GM21447 (cell line): ENCODE results near the gene SENP6.
"Not testable (repeated sequence)": the region's sequence is repeated elsewhere in the genome, so short reads cannot be mapped to it uniquely, and the experiment has no call there.

ENCODE experiments used
- ATAC-seq: cut with Tn5 transposase; IDR thresholded peaks from one replicate; pipeline ENCODE4 v1.9.1; 2021; ENCODE audit not compliant: unreplicated experiment

Gene SENP6

GRCh38 chr6:75642311-75642710 is 40.6 kb downstream of the SENP6 start:
- ATAC-seq, result no peak

DNA sequence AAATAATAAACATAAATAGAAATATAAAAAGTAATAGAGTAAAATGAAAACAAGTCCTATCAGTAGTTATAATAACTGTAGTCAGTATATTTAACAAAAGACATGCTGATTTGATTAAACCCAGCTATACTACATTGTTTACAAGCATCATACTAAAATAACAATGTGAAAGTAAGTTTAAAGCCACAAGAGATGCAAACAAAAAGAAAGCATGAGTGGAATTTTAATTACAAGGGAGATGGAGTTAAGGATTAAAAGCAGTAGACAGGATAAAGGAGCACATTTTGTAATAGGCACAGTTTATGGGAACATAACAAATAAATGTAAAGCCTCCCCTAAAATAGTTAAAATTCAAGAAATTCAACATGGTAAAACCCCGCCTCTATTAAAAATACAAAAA is 41.5 kb downstream of the SENP6 start:
- ATAC-seq, result no peak

GRCh38 chr6:75656479-75656878 is 54.8 kb downstream of the SENP6 start:
- ATAC-seq, result peak; percentile 65

DNA sequence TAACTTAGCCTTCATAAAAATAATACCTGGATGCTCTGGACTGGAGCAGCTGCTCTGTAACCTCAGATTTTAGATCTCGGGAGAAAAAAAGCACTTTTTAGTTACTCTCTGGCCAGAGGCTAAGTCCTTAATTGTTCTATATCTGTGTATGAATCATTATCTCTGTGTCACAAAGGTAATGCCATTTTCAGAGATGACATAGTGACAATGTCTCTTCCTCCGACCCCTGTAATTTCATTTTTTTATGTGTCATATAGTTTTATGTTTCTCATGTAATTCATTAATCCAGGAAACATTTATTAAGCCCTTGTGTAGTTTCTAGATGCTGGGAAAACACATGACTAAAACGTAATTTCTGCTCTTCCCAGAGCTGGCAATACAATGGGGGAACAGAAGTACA is 55.6 kb downstream of the SENP6 start:
- no peak for ATAC-seq

- no peak for ATAC-seq
Measured at GRCh38 chr6:75666592-75666991, 64.9 kb downstream of the SENP6 start.

- no peak for ATAC-seq
Measured at GRCh38 chr6:75673884-75674283, 72.2 kb downstream of the SENP6 start.

DNA sequence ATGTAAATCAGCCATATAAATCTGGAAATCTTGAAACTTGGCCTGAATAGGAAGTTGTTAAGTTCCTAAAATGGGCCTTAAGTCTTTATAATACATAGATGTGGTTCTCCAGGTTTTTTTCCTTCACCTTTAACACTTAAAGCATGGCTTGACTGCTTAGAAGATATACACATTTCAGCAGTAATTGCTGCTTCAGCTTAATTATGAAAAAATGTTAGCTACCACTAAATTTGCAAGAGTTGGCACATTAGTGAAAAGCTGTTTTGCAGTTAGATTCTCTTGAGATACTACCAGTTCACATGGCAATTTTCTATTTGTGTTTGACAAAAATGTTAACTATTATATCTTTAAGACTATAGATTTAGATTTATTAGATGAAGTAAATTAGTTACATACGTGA is 74.7 kb downstream of the SENP6 start:
- ATAC-seq, result no peak

GRCh38 chr6:75682548-75682947 is 80.9 kb downstream of the SENP6 start:
- ATAC-seq, result not testable (repeated sequence)

- ATAC-seq, result not testable (repeated sequence)
Measured at GRCh38 chr6:75683005-75683404, 81.3 kb downstream of the SENP6 start.

GRCh38 chr6:75687535-75687934 is 85.9 kb downstream of the SENP6 start:
- ATAC-seq, result not testable (repeated sequence)

- not testable (repeated sequence) for ATAC-seq
Measured at GRCh38 chr6:75687937-75688336, 86.3 kb downstream of the SENP6 start.

GRCh38 chr6:75689576-75689975 is 87.9 kb downstream of the SENP6 start:
- ATAC-seq, result no peak

GRCh38 chr6:75691012-75691411 is 89.3 kb downstream of the SENP6 start:
- no peak for ATAC-seq

DNA sequence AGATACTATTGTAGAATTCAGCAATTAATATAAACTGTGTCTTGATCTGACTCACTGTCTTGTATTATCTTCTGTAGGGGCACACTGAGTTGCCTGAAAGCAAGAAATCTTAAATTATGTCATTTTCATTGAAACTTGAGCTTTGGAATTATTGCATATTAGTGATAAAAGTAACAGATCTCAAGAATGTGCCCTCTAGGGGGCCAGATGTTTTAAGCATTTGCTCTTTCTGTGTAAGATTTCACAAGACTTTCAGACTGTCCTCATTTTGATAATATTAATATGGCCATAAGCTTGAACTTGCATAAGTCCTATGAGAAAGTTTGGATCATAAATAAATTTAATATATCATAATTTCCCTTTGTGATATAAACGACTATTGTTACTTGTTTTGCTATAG is 91.9 kb downstream of the SENP6 start:
- no peak for ATAC-seq

- ATAC-seq, result no peak
Measured at GRCh38 chr6:75694406-75694805, 92.7 kb downstream of the SENP6 start.

DNA sequence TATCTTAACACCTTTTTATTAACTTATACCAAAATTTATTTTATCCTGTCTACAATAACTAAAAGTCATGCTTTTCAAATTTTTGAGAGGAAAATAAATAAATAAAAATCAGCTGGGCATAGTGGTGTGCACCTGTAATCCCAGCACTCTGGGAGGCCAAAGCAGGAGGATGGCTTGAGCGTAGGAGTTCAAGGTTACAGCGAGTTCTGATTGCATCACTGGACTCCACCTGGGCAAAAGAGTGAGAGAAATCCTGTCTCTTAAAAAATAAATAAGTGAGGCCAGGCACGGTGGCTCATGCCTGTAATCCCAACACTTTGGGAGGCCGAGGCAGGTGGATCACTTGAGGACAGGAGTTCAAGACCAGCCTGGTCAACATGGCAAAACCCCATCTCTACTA is 106.7 kb downstream of the SENP6 start:
- not testable (repeated sequence) for ATAC-seq

DNA sequence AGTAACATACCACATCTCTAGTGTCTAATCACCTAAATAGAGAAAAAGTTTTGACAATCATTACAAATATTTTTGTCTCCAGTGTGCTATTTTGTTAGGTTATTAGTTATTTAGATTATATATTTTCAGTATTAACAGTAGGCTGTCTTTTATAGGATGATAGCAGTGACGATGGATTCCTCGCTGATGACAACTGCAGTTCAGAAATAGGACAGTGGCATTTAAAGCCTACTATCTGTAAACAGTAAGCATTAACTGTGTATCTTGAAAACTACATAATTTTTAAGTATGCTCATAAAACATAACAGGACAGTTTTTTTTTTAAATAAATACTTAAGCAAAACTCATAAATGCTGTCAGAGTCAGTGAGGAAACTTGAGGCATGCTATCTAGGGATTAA is 109.5 kb downstream of the SENP6 start:
- ATAC-seq, result no peak

DNA sequence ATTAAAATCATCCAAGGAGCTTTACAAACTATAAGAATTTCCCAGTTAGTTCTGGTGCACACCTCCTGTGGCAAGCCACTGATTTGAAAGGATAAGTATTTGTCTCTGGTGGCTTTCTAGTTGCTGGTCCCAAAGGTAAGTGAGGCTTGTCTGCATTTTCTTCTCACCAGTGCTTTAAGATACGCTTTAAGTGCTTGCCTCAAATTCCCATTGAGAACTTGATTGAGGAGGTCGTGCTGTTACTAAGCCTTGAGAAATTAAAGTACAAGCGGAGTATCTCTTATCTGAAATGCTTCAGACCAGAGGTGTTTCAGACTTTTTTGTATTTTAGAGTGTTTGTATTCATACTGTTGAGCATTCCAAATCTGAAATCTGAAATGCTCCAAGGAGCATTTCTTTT is 117.5 kb downstream of the SENP6 start:
- no peak for ATAC-seq

DNA sequence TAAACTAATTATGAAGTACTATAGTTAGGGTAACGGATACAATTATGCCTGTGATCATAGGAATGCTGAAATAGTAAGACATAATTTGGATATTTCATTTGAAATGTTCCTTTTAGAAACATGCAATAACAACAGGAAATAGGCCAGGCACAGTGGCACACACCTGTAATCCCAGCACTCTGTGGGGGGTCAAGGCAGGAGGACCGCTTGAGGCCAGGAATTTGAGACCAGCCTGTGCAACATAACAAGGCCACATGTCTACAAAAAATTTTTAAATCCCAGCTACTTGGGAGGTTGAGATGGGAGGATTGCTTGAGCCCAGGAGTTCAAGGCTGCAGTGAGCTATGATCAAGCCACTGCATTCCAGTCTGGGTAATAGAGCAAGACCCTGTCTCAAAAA is 121.7 kb downstream of the SENP6 start:
- ATAC-seq, result no peak

GRCh38 chr6:75727206-75727605 is 125.5 kb downstream of the SENP6 start:
- ATAC-seq, result no peak

DNA sequence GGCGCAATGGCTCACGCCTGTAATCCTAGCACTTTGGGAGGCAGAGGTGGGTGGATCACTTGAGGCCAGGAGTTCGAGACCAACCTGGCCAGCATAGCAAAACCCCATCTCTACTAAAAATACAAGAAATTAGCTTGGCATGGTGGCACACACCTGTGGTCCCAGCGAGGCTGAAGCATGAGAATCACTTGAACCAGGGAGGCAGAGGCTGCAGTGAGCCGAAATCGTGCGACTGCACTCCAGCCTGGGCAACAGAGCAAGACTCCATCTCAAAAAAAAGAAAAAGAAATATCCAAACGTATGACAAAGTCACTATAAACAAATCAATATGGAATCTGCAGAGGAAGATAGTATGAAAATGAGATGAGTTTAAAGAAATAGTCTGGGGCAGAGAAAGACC is 129.3 kb downstream of the SENP6 start:
- not testable (repeated sequence) for ATAC-seq

DNA sequence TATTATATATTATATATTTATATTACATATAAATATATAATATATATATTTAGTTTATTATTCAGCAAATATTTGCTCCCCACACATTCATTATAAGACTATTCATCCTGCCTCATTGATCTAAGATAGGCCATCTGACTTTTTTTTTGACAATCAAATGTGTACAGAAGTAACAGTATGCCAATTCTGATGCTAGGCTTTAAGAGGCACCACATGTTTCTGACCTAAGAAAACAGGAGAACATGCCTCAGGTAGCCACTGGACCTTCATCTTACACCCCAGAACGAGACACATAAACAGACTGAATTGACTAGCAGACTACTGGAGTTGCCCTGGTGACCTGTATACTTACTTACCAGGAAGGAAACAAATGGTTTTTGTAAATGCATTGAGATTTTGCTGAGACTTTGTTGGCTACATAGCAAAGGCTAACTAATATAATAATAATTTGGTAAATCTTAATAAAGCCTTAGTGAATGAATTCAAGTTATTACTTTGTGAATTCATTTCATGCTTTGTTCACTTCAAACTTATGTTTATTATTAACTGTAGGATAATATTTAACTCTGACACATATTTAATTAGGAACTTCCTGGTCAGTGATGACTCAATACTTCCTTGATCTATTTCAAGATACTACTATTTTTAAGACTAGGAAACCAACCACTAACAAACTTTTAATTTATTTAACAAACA is 134.0 kb downstream of the SENP6 start:
- peak; percentile 89 for ATAC-seq

DNA sequence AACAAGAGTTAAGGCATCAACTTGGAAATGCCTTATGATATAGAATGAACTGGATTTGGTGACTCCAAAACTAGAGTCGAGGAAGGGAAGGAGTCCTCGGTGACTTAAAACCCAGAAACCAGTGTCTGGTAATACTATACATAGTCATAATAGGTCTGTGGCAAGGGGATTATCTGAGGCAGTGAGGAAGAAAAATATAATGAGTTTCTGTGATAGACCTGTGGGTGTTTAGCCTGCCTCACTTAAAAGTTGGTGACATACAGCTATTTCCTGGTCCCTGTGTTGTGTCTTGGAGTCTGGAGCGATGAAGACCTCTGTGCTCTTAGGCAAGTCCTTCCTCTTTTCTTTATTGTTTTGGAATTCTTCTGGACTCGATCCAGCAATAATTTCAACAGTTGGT is 142.3 kb downstream of the SENP6 start:
- no peak for ATAC-seq
